22Rv1 (cell line): Measurements from ENCODE around the gene RNF8.

Experiments
- H3K27ac ChIP-seq: fragments of 450-650 bp; 2 replicates; pipeline ENCODE4 v1.5.1; 2017
- CTCF ChIP-seq: fragments of 450-650 bp; IDR thresholded peaks from 2 replicates; pipeline ENCODE4 v1.5.1; 2017; ENCODE audit warnings: mild to moderate bottlenecking
- ZFX ChIP-seq: fragments of 450-650 bp; IDR thresholded peaks from 2 replicates; pipeline ENCODE4 v1.6.1; 2017; ENCODE audit warnings: antibody characterized with exemption, borderline replicate concordance

The RNF8 gene

DNA sequence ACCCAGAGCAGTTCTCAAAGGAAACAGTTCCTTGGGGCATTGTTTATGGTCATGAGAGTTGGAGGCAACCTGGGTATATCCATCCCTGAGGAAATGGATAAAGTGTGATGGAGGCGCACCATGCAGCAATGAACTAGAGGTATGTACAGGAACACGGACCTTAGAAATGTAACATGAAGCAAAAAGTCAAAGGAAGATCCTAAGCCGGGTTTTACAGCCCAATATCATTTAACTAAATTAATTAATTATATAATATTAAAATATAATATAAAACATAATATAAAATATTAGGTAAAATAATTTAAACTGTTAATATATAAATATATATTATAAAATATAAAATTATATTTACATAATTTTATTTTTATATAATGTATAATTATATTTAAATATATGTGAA lies 44.1 kb upstream of the RNF8 start:
- TF ChIP-seq CTCF, result no peak
- no peak for TF ChIP-seq ZFX
- H3K27ac ChIP-seq, result no peak overlapping the region

GRCh38 chr6:37310966-37311365 lies 42.8 kb upstream of the RNF8 start:
- H3K27ac ChIP-seq, result no peak overlapping the region
- TF ChIP-seq CTCF (no peak), ZFX (no peak)

DNA sequence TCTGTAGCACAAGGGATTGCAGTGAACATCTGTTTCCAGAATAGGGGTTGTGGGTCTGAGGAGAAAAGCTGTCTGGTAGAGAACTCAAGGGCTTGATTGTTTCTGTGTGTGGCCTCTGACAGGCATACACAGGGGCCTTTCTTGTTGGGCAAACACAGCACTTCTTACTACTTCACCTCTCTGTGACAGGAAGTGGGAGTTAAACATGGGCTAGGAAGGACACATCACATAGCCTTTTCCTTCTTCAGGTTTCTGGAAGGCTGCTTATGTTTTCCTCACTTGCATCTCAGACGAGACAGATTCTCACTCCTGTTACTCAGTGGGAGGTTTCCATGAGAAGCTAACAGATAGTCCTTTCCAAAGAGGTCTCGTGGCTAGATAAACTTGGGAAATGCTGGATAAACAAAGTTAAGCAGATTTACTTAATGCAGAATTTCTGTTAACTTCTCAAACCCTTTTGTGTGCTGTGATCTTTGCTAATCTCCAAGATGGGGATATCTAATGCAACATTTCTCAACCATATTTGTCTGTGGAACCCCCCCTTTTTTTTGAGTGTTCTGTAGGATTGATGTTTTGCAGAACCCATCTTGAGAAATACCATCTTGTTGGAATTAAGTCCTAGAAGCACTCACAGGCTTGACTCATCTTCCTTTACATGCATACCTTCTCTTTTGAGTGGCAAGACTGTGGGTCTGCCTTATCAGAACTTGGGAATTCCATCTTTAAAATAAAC lies 41.9 kb upstream of the RNF8 start:
- TF ChIP-seq CTCF, result no peak
- TF ChIP-seq ZFX, result no peak
- no peak overlapping the region for H3K27ac ChIP-seq

DNA sequence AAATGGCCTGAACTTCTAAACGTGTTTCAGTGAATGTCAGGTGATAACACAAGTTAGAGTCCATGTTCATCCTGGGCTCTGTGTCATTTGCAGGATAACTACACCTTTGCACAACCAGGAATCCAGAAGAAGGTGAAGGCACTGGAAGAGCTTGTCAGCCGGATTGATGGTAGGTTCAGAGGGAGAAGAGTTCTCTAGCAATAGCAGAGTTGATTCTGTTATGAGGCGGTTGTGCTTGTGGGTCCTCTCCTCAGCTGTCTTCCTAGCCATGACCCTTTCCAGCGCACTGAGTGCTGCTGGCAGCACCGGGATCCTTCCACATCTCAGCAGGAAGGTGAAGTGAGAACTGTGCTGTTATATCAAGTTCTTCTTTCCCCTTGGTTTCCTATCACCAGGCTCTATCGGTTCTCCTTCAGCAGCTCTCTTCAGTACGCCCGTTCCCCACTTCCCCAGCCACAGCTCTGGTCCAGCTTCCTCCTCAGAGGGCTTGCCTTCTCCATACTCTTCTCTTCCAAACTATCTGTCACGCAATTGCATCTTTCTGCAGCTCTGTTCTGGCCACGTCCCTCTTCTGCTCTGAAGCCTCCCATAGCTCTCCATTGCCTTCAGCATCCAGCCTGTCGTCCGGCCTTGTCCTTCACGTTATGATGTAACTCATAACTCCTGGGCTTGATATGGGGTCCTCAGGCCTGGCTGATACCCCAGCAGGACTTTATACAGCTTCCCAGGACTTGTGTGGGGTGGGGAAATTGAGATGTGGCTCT lies 39.9 kb upstream of the RNF8 start:
- H3K27ac ChIP-seq, result no peak overlapping the region
- no peak for TF ChIP-seq CTCF
- no peak for TF ChIP-seq ZFX

- H3K27ac ChIP-seq, result no peak overlapping the region
- peak; percentile 69 for TF ChIP-seq CTCF
- no peak for TF ChIP-seq ZFX
Measured at GRCh38 chr6:37314487-37315156, 39.2 kb upstream of the RNF8 start.

DNA sequence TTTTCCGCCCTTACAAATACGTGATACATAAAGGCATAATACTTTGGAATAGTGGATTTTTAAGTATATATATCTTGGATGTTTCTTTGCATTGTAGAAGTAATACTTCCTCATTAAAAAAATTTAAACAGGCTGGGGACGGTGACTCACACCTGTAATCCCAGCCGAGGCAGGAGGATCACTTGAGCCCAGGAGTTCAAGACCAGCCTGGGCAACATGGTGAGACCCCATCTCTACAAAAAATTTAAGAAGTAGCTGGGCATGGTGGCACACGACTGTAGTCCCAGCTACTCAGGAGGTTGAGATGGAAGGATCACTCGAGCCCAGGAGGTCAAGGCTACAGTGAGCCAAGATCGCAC lies 38.6 kb upstream of the RNF8 start:
- TF ChIP-seq ZFX (no peak), CTCF (peak; percentile 40; the same call in 1 of the 2 replicates)
- no peak overlapping the region for H3K27ac ChIP-seq

GRCh38 chr6:37316071-37316470 lies 37.7 kb upstream of the RNF8 start:
- H3K27ac ChIP-seq, result no peak overlapping the region
- no peak for TF ChIP-seq CTCF
- TF ChIP-seq ZFX, result no peak
